Activated naive CD4-positive, alpha-beta T cell treated with anti-CD3 and anti-CD28 coated beads, Interleukin-2, amount 50 U/mL, for 72 hours (primary cell): ENCODE results near the gene ENHO. TPM values are rescaled to one million over a fixed set of nuclear protein-coding genes. Genes with fewer than 3 reads are reported as not detected.
"Not testable (repeated sequence)": the region's sequence is repeated elsewhere in the genome, so short reads cannot be mapped to it uniquely, and the experiment has no call there.

ENCODE experiments used
- ATAC-seq, 2 donors: fragments of 150-1000 bp; cut with Tn5 transposase; 2 replicates each; pipeline ENCODE4 v1.10.0; 2021; ENCODE audit warnings: mild to moderate bottlenecking in 2 of 2, moderate library complexity in 2 of 2
- DNase-seq, 2 donors: peaks; one replicate each; pipeline ENCODE4 v3.0.0; 2021 to 2022; ENCODE audit warnings: low spot score in 2 of 2
- H3K27ac Mint-ChIP-seq, 2 donors: one replicate each; pipeline ENCODE4 v1.8.0; 2022; ENCODE audit warnings: mild to moderate bottlenecking in 2 of 2, mixed read lengths in 2 of 2
- H3K36me3 Mint-ChIP-seq, 2 donors: one replicate each; pipeline ENCODE4 v1.8.0; 2022; ENCODE audit warnings: mixed read lengths in 2 of 2
- H3K9me3 Mint-ChIP-seq, 2 donors: one replicate each; pipeline ENCODE4 v1.8.0; 2022; ENCODE audit warnings: mixed read lengths in 2 of 2
- total RNA-seq, 2 donors: library from RNA; stranded (reverse); gene quantifications; one replicate each; pipeline ENCODE4 v1.2.3, GENCODE V29; 2022

ENHO gene
- total RNA-seq, 2 donors from 2014 or later, result 0.31 TPM; not detected in 1

GRCh38 chr9:34502891-34503290 is 19.9 kb downstream of the ENHO start:
- Mint-ChIP-seq H3K9me3 (no peaks in the 10 kb centered on the region), H3K27ac (peak overlapping the region in 1 of 2 donors; percentile 5), H3K36me3 (no peaks in the 10 kb centered on the region)
- ATAC-seq (no peak), DNase-seq (no peak)

- Mint-ChIP-seq H3K27ac (peak overlapping the region in 1 of 2 donors; percentile 5), H3K36me3 (no peaks in the 10 kb centered on the region), H3K9me3 (no peaks in the 10 kb centered on the region)
- no peak for ATAC-seq
- no peak for DNase-seq
These were observed 20.3 kb downstream of the ENHO start for GRCh38 chr9:34502471-34502870.

GRCh38 chr9:34501889-34502425 is 20.8 kb downstream of the ENHO start:
- Mint-ChIP-seq H3K9me3 (no peaks in the 10 kb centered on the region), H3K27ac (no peak overlapping the region), H3K36me3 (no peaks in the 10 kb centered on the region)
- no peak for DNase-seq
- no peak for ATAC-seq

GRCh38 chr9:34501372-34501771 is 21.4 kb downstream of the ENHO start:
- Mint-ChIP-seq H3K36me3 (no peaks in the 10 kb centered on the region), H3K27ac (no peak overlapping the region), H3K9me3 (no peaks in the 10 kb centered on the region)
- DNase-seq (no peak), ATAC-seq (no peak)

GRCh38 chr9:34500623-34501267 is 22.0 kb downstream of the ENHO start:
- no peak overlapping the region for H3K27ac Mint-ChIP-seq
- ATAC-seq, result peak; percentile 93 to 97
- no peaks in the 10 kb centered on the region for H3K9me3 Mint-ChIP-seq
- H3K36me3 Mint-ChIP-seq, result no peaks in the 10 kb centered on the region
- DNase-seq, result peak; percentile 66 to 90

GRCh38 chr9:34499076-34499475 is 23.7 kb downstream of the ENHO start:
- ATAC-seq (no peak), DNase-seq (no peak)
- no peaks in the 10 kb centered on the region for H3K9me3 Mint-ChIP-seq
- no peaks in the 10 kb centered on the region for H3K36me3 Mint-ChIP-seq
- H3K27ac Mint-ChIP-seq, result peak overlapping the region; percentile 1 to 6

- ATAC-seq, result no peak
- H3K27ac Mint-ChIP-seq, result no peak overlapping the region
- H3K36me3 Mint-ChIP-seq, result no peaks in the 10 kb centered on the region
- no peaks in the 10 kb centered on the region for H3K9me3 Mint-ChIP-seq
- no peak for DNase-seq
These were observed 24.2 kb downstream of the ENHO start for GRCh38 chr9:34498553-34498952.

- ATAC-seq, result no peak
- no peak for DNase-seq
- Mint-ChIP-seq H3K27ac (no peak overlapping the region), H3K36me3 (no peaks in the 10 kb centered on the region), H3K9me3 (no peaks in the 10 kb centered on the region)
These were observed 26.6 kb downstream of the ENHO start for GRCh38 chr9:34496149-34496712.

- H3K9me3 Mint-ChIP-seq, result no peaks in the 10 kb centered on the region
- no peaks in the 10 kb centered on the region for H3K36me3 Mint-ChIP-seq
- no peak for ATAC-seq
These were observed 28.7 kb downstream of the ENHO start for GRCh38 chr9:34493972-34494535.

GRCh38 chr9:34492051-34492450 is 30.7 kb downstream of the ENHO start:
- no peaks in the 10 kb centered on the region for H3K9me3 Mint-ChIP-seq
- no peak for ATAC-seq
- no peak overlapping the region for H3K27ac Mint-ChIP-seq
- no peaks in the 10 kb centered on the region for H3K36me3 Mint-ChIP-seq
- no peak for DNase-seq

More at GRCh38 chr9:34493972-34494535, 28.7 kb downstream of the ENHO start:
- no peak overlapping the region for H3K27ac Mint-ChIP-seq
- DNase-seq, result peak in 1 of 2 donors; percentile 49

GRCh38 chr9:34491596-34491995 is 31.2 kb downstream of the ENHO start:
- H3K36me3 Mint-ChIP-seq, result no peaks in the 10 kb centered on the region
- no peak for ATAC-seq
- DNase-seq, result no peak
- no peak overlapping the region for H3K27ac Mint-ChIP-seq
- H3K9me3 Mint-ChIP-seq, result no peaks in the 10 kb centered on the region

- Mint-ChIP-seq H3K36me3 (no peaks in the 10 kb centered on the region), H3K9me3 (no peaks in the 10 kb centered on the region), H3K27ac (no peak overlapping the region)
- DNase-seq (no peak), ATAC-seq (peak in 1 of 2 donors; percentile 46)
These were observed 32.0 kb downstream of the ENHO start for GRCh38 chr9:34490760-34491159.

- DNase-seq (no peak), ATAC-seq (no peak)
- Mint-ChIP-seq H3K36me3 (no peaks in the 10 kb centered on the region), H3K9me3 (no peaks in the 10 kb centered on the region), H3K27ac (no peak overlapping the region)
These were observed 32.4 kb downstream of the ENHO start for GRCh38 chr9:34490360-34490759.

GRCh38 chr9:34486572-34486971 is 36.2 kb downstream of the ENHO start:
- no peak for DNase-seq
- H3K27ac Mint-ChIP-seq, result no peak overlapping the region
- H3K9me3 Mint-ChIP-seq, result no peaks in the 10 kb centered on the region
- no peaks in the 10 kb centered on the region for H3K36me3 Mint-ChIP-seq
- ATAC-seq, result no peak

GRCh38 chr9:34485822-34486221 is 37.0 kb downstream of the ENHO start:
- DNase-seq (no peak), ATAC-seq (peak in 1 of 2 donors; percentile 26)
- Mint-ChIP-seq H3K27ac (no peak overlapping the region), H3K36me3 (no peaks in the 10 kb centered on the region), H3K9me3 (no peaks in the 10 kb centered on the region)

GRCh38 chr9:34484678-34485077 is 38.1 kb downstream of the ENHO start:
- Mint-ChIP-seq H3K36me3 (no peaks in the 10 kb centered on the region), H3K9me3 (no peaks in the 10 kb centered on the region), H3K27ac (no peak overlapping the region)
- ATAC-seq (no peak), DNase-seq (no peak)

- not testable (repeated sequence) for H3K9me3 Mint-ChIP-seq, ATAC-seq
These were observed 40.0 kb downstream of the ENHO start for GRCh38 chr9:34482746-34483145.

GRCh38 chr9:34481620-34482019 is 41.2 kb downstream of the ENHO start:
- H3K36me3 Mint-ChIP-seq, H3K27ac Mint-ChIP-seq, DNase-seq, ATAC-seq, H3K9me3 Mint-ChIP-seq: not testable (repeated sequence)

More at GRCh38 chr9:34482746-34483145, 40.0 kb downstream of the ENHO start:
- not testable (repeated sequence) for H3K36me3 Mint-ChIP-seq, DNase-seq, H3K27ac Mint-ChIP-seq
